Vagina (tissue), 2 donors: ENCODE results near the gene RAPGEF4. TPM values are rescaled to one million over a fixed set of nuclear protein-coding genes. Genes with fewer than 3 reads are reported as not detected.

Source experiments
- DNase-seq, 2 donors: peaks; one replicate each; pipeline ENCODE4 v3.0.0-alpha.2; 2017; ENCODE audit errors: extremely low spot score in 2 of 2
- H3K27ac ChIP-seq: fragments of 200-600 bp; sonication (generic); one replicate; pipeline ENCODE4 v1.5.1; 2019
- H3K27me3 ChIP-seq: fragments of 200-600 bp; sonication (generic); one replicate; pipeline ENCODE4 v1.5.1; 2019
- H3K36me3 ChIP-seq, 2 donors: fragments of 200-600 bp; sonication (generic); one replicate each; pipeline ENCODE4 v1.5.1; 2017 to 2019
- H3K4me1 ChIP-seq: fragments of 200-600 bp; sonication (generic); one replicate; pipeline ENCODE4 v1.5.1; 2019
- H3K4me3 ChIP-seq, 2 donors: fragments of 200-600 bp; sonication (generic); 1 replicate in 1 of 2; 2 replicates in 1 of 2; pipeline ENCODE4 v1.5.1; 2016 to 2019
- H3K9me3 ChIP-seq: fragments of 200-600 bp; sonication (generic); one replicate; pipeline ENCODE4 v1.5.1; 2019
- POLR2A ChIP-seq, 2 donors: fragments of 450-650 bp; IDR thresholded peaks; one replicate each; pipeline ENCODE4 v1.6.1; 2017; ENCODE audit warnings: antibody characterized with exemption in 2 of 2, mild to moderate bottlenecking in 2 of 2, moderate library complexity in 2 of 2
- POLR2AphosphoS5 ChIP-seq, 2 donors: sonication (generic); formaldehyde crosslinking; IDR thresholded peaks; one replicate each; pipeline ENCODE4 v1.9.0; 2017; ENCODE audit warnings: antibody characterized with exemption in 2 of 2, mild to moderate bottlenecking in 2 of 2, low read depth in 1 of 2; ENCODE audit not compliant: insufficient read depth in 1 of 2
- intact Hi-C: fragments of 100-400 bp; cut with DNase I; formaldehyde crosslinking; loops from one replicate; pipeline ENCODE4 v1.15.1; 2023
- total RNA-seq: library from RNA; depleted of rRNA; stranded (reverse); fragments of >200 nt; gene quantifications from one replicate; pipeline ENCODE4 v1.2.3, GENCODE V29; 2016
- TF ChIP-seq, protein P1 (sequence below), 3 experiments: fragments of 450-650 bp in 2 of 3; fragments of 200-600 bp in 1 of 3; sonication (generic) in 1 of 3; IDR thresholded peaks; one replicate each; pipeline ENCODE4 v1.5.1; 2017 to 2019; ENCODE audit warnings: antibody characterized with exemption in 3 of 3, mild to moderate bottlenecking in 2 of 3, moderate library complexity in 2 of 3

RAPGEF4 gene
- total RNA-seq, 1 donor from 2014 or later = 18.4 TPM

DNA sequence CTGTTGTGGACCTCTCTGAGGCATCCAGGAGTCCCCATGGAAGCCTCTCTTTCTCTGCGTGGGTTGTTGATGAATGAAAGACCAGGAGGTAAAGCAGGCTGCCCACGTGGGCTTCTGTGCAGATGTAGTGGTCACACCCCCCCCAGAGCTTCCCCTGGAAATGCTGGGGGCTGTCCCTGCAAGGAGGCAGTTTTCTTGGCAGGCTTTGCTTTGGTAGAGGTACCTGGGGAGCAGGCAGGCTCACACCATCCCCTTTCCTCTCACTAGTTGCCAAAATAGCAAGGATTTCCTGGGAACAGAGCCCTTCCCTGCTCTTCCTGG, 242.4 kb downstream of the RAPGEF4 start:
- intact Hi-C loops = no loop called here
- Histone ChIP-seq H3K4me1 (no peaks in the 10 kb centered on the region), H3K27me3 (no peaks in the 10 kb centered on the region), H3K36me3 (no peaks in the 10 kb centered on the region), H3K9me3 (no peaks in the 10 kb centered on the region), H3K4me3 (no peak overlapping the region), H3K27ac (no peak overlapping the region)
- TF ChIP-seq POLR2AphosphoS5 (IDR thresholded peaks at IDR 0.05; ENCODE audit: insufficient read depth in 1 of 2, low read depth in 1 of 2) (no peak), POLR2A (IDR thresholded peaks at IDR 0.05) (no peak)
- TF ChIP-seq, protein P1, sequence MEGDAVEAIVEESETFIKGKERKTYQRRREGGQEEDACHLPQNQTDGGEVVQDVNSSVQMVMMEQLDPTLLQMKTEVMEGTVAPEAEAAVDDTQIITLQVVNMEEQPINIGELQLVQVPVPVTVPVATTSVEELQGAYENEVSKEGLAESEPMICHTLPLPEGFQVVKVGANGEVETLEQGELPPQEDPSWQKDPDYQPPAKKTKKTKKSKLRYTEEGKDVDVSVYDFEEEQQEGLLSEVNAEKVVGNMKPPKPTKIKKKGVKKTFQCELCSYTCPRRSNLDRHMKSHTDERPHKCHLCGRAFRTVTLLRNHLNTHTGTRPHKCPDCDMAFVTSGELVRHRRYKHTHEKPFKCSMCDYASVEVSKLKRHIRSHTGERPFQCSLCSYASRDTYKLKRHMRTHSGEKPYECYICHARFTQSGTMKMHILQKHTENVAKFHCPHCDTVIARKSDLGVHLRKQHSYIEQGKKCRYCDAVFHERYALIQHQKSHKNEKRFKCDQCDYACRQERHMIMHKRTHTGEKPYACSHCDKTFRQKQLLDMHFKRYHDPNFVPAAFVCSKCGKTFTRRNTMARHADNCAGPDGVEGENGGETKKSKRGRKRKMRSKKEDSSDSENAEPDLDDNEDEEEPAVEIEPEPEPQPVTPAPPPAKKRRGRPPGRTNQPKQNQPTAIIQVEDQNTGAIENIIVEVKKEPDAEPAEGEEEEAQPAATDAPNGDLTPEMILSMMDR (IDR thresholded peaks at IDR 0.05) = no peak
- no peak for DNase-seq

DNA sequence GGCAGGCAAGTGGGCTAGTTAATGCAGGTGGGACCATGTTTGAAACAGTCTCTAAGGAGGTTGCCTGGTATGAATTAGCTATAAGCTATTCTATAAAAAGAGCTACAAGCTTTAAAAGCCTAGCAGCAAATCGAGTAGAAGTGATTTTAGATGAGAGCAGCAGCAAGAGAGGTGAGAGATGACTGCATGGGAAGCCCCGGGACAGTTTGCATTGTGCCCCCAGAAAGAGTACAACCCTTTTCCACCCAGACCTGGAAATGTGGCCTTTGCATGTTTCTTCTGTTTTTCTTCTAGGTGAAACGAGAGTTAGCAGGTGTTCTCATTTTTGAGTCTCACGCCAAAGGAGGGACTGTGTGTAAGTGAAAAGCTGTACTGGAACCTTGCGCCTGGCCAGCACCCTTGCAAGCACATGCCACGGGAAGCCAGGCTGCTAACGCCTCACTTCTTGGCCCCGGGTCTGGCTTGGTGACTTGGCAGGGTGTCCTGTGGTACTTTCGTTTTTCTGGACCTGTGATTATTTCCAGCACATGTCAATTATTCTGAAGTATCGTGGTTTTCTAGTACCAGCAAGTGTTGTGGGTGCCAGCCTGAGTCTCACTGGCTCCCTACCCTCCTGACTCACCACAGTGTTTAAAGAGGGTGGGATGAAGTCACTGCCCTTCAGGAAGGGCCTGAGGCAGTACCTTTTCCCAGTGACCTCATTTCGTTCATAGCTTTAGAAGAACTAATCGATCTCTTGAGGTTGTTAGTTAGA, 249.7 kb downstream of the RAPGEF4 start:
- no peak for DNase-seq
- Histone ChIP-seq H3K4me1 (peaks cover 9% of the 10 kb centered on the region), H3K4me3 (no peak overlapping the region), H3K36me3 (no peaks in the 10 kb centered on the region), H3K27ac (no peak overlapping the region), H3K27me3 (no peaks in the 10 kb centered on the region), H3K9me3 (no peaks in the 10 kb centered on the region)
- TF ChIP-seq POLR2A (IDR thresholded peaks at IDR 0.05) (no peak), POLR2AphosphoS5 (IDR thresholded peaks at IDR 0.05; ENCODE audit: insufficient read depth in 1 of 2, low read depth in 1 of 2) (no peak)
- TF ChIP-seq, protein P1 (IDR thresholded peaks at IDR 0.05) = no peak
- intact Hi-C loops = no loop called here

DNA sequence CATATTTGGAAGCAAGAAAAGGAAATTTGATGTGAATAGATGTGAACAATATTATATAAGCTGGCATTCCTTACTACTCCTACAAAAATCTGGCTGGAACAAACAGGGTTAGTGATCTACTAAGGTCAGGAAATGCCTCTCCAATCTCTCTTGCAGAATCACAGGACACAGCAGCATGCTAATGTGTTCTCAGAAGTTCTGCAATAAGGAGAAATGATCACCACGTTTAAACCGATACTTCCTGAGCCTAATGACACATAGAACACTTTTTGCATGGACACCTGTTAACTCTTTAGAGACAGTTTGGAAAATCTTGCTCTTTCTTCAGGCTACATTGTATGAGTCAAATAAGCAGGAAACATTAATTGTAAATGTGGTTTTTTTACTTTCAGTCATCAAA, 250.4 kb downstream of the RAPGEF4 start:
- Histone ChIP-seq H3K36me3 (no peaks in the 10 kb centered on the region), H3K9me3 (no peaks in the 10 kb centered on the region), H3K4me1 (peaks cover 9% of the 10 kb centered on the region), H3K4me3 (no peak overlapping the region), H3K27ac (no peak overlapping the region), H3K27me3 (no peaks in the 10 kb centered on the region)
- intact Hi-C loops = no loop called here
- TF ChIP-seq, protein P1 (IDR thresholded peaks at IDR 0.05) = no peak
- TF ChIP-seq POLR2A (IDR thresholded peaks at IDR 0.05) (no peak), POLR2AphosphoS5 (IDR thresholded peaks at IDR 0.05; ENCODE audit: insufficient read depth in 1 of 2, low read depth in 1 of 2) (no peak)
- no peak for DNase-seq

DNA sequence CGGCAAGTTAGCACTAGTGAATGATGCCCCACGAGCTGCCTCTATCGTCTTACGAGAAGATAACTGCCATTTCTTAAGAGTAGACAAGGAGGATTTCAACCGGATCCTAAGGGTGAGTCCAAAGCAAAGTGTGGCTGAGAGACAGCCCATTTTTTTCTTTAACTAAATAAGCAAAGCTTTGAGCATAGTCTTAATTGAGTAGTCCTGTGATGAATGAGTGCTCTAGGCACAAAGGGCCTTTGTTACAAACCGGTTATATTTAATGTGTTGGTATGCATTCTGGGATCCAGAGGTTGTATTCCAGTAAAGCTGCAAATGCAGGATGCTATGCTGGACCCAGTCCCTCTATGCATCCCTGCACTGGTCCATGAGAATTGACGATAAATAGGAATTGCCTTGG, 253.1 kb downstream of the RAPGEF4 start:
- no peaks in the 10 kb centered on the region for H3K9me3 ChIP-seq
- no peaks in the 10 kb centered on the region for H3K27me3 ChIP-seq
- no peak overlapping the region for H3K4me3 ChIP-seq
- intact Hi-C loops = no loop called here
- no peak for DNase-seq
- TF ChIP-seq POLR2AphosphoS5 (IDR thresholded peaks at IDR 0.05; ENCODE audit: insufficient read depth in 1 of 2, low read depth in 1 of 2) (no peak), POLR2A (IDR thresholded peaks at IDR 0.05) (no peak)
- TF ChIP-seq, protein P1 (IDR thresholded peaks at IDR 0.05) = no peak
- H3K27ac ChIP-seq = no peak overlapping the region
- peaks cover 9% of the 10 kb centered on the region for H3K4me1 ChIP-seq
- no peaks in the 10 kb centered on the region for H3K36me3 ChIP-seq

GRCh38 chr2:172991031-172991430, 255.4 kb downstream of the RAPGEF4 start:
- H3K27me3 ChIP-seq = no peaks in the 10 kb centered on the region
- TF ChIP-seq, protein P1 (IDR thresholded peaks at IDR 0.05) = no peak
- TF ChIP-seq POLR2AphosphoS5 (IDR thresholded peaks at IDR 0.05; ENCODE audit: insufficient read depth in 1 of 2, low read depth in 1 of 2) (no peak), POLR2A (IDR thresholded peaks at IDR 0.05) (no peak)
- H3K36me3 ChIP-seq = no peaks in the 10 kb centered on the region
- H3K9me3 ChIP-seq = no peaks in the 10 kb centered on the region
- peaks cover 8% of the 10 kb centered on the region for H3K4me1 ChIP-seq
- no peak overlapping the region for H3K4me3 ChIP-seq
- no peak overlapping the region for H3K27ac ChIP-seq
- DNase-seq = no peak
- intact Hi-C loops = no loop called here
